Ascending aorta (tissue), 2 donors: Measurements from ENCODE around the gene AKT1S1. TPM values are rescaled to one million over a fixed set of nuclear protein-coding genes. Genes with fewer than 3 reads are reported as not detected.

Source experiments
- DNase-seq, 2 donors: peaks; one replicate each; pipeline ENCODE4 v3.0.0-alpha.2; 2019; ENCODE audit warnings: low spot score in 2 of 2
- H3K27ac ChIP-seq, 2 donors: fragments of 200-600 bp; sonication (generic); one replicate each; pipeline ENCODE4 v1.5.1; 2016 to 2017; ENCODE audit warnings: mild to moderate bottlenecking in 1 of 2
- H3K27me3 ChIP-seq: fragments of 200-600 bp; sonication (generic); one replicate; pipeline ENCODE4 v1.5.1; 2017
- H3K36me3 ChIP-seq, 2 donors: fragments of 200-600 bp; sonication (generic); one replicate each; pipeline ENCODE4 v1.5.1; 2016
- H3K4me1 ChIP-seq, 2 donors: fragments of 200-600 bp; sonication (generic); one replicate each; pipeline ENCODE4 v1.5.1; 2016 to 2017; ENCODE audit warnings: mild to moderate bottlenecking in 1 of 2
- H3K4me3 ChIP-seq, 2 donors: fragments of 200-600 bp; sonication (generic); one replicate each; pipeline ENCODE4 v1.5.1; 2016 to 2017; ENCODE audit warnings: mild to moderate bottlenecking in 1 of 2
- H3K9me3 ChIP-seq, 2 donors: fragments of 200-600 bp; sonication (generic); one replicate each; pipeline ENCODE4 v1.5.1; 2016
- CTCF ChIP-seq, 3 experiments: fragments of 200-600 bp in 2 of 3; fragments of 450-650 bp in 1 of 3; sonication (generic) in 2 of 3; IDR thresholded peaks; one replicate each; pipeline ENCODE4 v1.5.1; 2016 to 2019; ENCODE audit warnings: antibody characterized with exemption in 3 of 3, mild to moderate bottlenecking in 1 of 3, moderate library complexity in 1 of 3
- intact Hi-C: fragments of 100-400 bp; cut with DNase I; formaldehyde crosslinking; loops from one replicate; pipeline ENCODE4 v1.15.1; 2023
- total RNA-seq: library from RNA; depleted of rRNA; stranded (reverse); fragments of >200 nt; gene quantifications from one replicate; pipeline ENCODE4 v1.1.0, GENCODE V29; 2016

AKT1S1 gene
- total RNA-seq, 1 donor from 2014 or later, result 12.8 TPM

GRCh38 chr19:49879243-49879963 is 2.2 kb upstream of the AKT1S1 start:
- H3K27ac ChIP-seq, result no peak overlapping the region
- H3K4me1 ChIP-seq, result peaks cover 11 to 23% of the 10 kb centered on the region in 2 donors
- no peak for DNase-seq
- H3K36me3 ChIP-seq, result peaks cover 53 to 54% of the 10 kb centered on the region in 2 donors
- H3K9me3 ChIP-seq, result no peaks in the 10 kb centered on the region
- no peaks in the 10 kb centered on the region for H3K27me3 ChIP-seq
- no peak overlapping the region for H3K4me3 ChIP-seq
- TF ChIP-seq CTCF (IDR thresholded peaks at IDR 0.05), result no peak
- intact Hi-C loops, result no loop called here

- Histone ChIP-seq H3K27me3 (no peaks in the 10 kb centered on the region), H3K27ac (peak overlapping the region in 1 of 2 donors; percentile 99), H3K9me3 (no peaks in the 10 kb centered on the region), H3K4me1 (peaks cover 11 to 23% of the 10 kb centered on the region in 2 donors), H3K4me3 (peak overlapping the region; percentile 80 to 85), H3K36me3 (peaks cover 46 to 47% of the 10 kb centered on the region in 2 donors)
- no peak for DNase-seq
- TF ChIP-seq CTCF (IDR thresholded peaks at IDR 0.05), result no peak
- intact Hi-C loops, result no loop called here
Measured at GRCh38 chr19:49878744-49879070, 1.6 kb upstream of the AKT1S1 start.

GRCh38 chr19:49877879-49878743 is 956 bp upstream of the AKT1S1 start:
- peak overlapping the region; percentile 80 to 85 for H3K4me3 ChIP-seq
- peaks cover 11 to 23% of the 10 kb centered on the region in 2 donors for H3K4me1 ChIP-seq
- peak; percentile 94 to 99 for DNase-seq
- peak overlapping the region; percentile 99 for H3K27ac ChIP-seq
- no peak for TF ChIP-seq CTCF (IDR thresholded peaks at IDR 0.05)
- peaks cover 40 to 41% of the 10 kb centered on the region in 2 donors for H3K36me3 ChIP-seq
- no peaks in the 10 kb centered on the region for H3K9me3 ChIP-seq
- intact Hi-C loops, result loop anchor here (1.0 to 2.0 kb wide), 4 partner anchors 51 to 499 kb away; partner anchors contain the start of genes ATF5, FUZ, NR1H2 and NUP62
- H3K27me3 ChIP-seq, result no peaks in the 10 kb centered on the region

- peaks cover 11 to 23% of the 10 kb centered on the region in 2 donors for H3K4me1 ChIP-seq
- intact Hi-C loops, result loop anchor here (1.0 to 2.0 kb wide), 6 partner anchors 9 to 500 kb away; partner anchors contain the start of genes ATF5, FUZ, NR1H2 and NUP62
Measured at GRCh38 chr19:49876422-49877019, 634 bp downstream of the AKT1S1 start.

More at GRCh38 chr19:49876422-49877019, 634 bp downstream of the AKT1S1 start:
- H3K27ac ChIP-seq, result peak overlapping the region; percentile 99
- peaks cover 24 to 25% of the 10 kb centered on the region in 2 donors for H3K36me3 ChIP-seq
- no peaks in the 10 kb centered on the region for H3K27me3 ChIP-seq
- H3K4me3 ChIP-seq, result peak overlapping the region; percentile 85 to 100
- peak; percentile 94 to 99 for DNase-seq
- no peak for TF ChIP-seq CTCF (IDR thresholded peaks at IDR 0.05)
- H3K9me3 ChIP-seq, result no peaks in the 10 kb centered on the region
